Activated gamma-delta T cell treated with Interleukin-2 at 50 U/mL for 16 hours (primary cell): ENCODE measurements around the gene LRFN3.
"Not testable (repeated sequence)": the region's sequence is repeated elsewhere in the genome, so short reads cannot be mapped to it uniquely, and the experiment has no call there.

ENCODE experiments used
- DNase-seq: peaks from one replicate; pipeline ENCODE4 v3.0.0-alpha.2; 2020

LRFN3 gene

GRCh38 chr19:35935911-35936737 is at the start of gene LRFN3:
Gene LRFN3, plus strand, starts transcription at chr19:35936374. Its CDS starts 3,052 bp downstream, at chr19:35939426.
- peak; percentile 31 for DNase-seq

GRCh38 chr19:35887197-35887596 is 49.0 kb upstream of the LRFN3 start:
- DNase-seq = no peak

GRCh38 chr19:35888398-35888797 is 47.8 kb upstream of the LRFN3 start:
- DNase-seq = no peak

- no peak for DNase-seq
Observed at GRCh38 chr19:35889370-35890112, 46.6 kb upstream of the LRFN3 start.

- DNase-seq = no peak
Observed at GRCh38 chr19:35890113-35890650, 46.0 kb upstream of the LRFN3 start.

- DNase-seq = not testable (repeated sequence)
Observed at GRCh38 chr19:35891819-35892218, 44.4 kb upstream of the LRFN3 start.

GRCh38 chr19:35894342-35894741 is 41.8 kb upstream of the LRFN3 start:
- no peak for DNase-seq

- DNase-seq = no peak
Observed at GRCh38 chr19:35895911-35896642, 40.1 kb upstream of the LRFN3 start.

- no peak for DNase-seq
Observed at GRCh38 chr19:35896643-35897040, 39.5 kb upstream of the LRFN3 start.

GRCh38 chr19:35897706-35898451 is 38.3 kb upstream of the LRFN3 start:
- no peak for DNase-seq

GRCh38 chr19:35898499-35898809 is 37.7 kb upstream of the LRFN3 start:
- DNase-seq = no peak

GRCh38 chr19:35899547-35900214 is 36.5 kb upstream of the LRFN3 start:
- peak; percentile 81 for DNase-seq

GRCh38 chr19:35901055-35901644 is 35.0 kb upstream of the LRFN3 start:
- DNase-seq = no peak

GRCh38 chr19:35901854-35902661 is 34.1 kb upstream of the LRFN3 start, which contains the start of gene HCST:
Gene HCST, plus strand, starts transcription at chr19:35902529. Its CDS starts 65 bp downstream, at chr19:35902594.
- DNase-seq = peak; percentile 43

- no peak for DNase-seq
Observed at GRCh38 chr19:35902870-35903475, 33.2 kb upstream of the LRFN3 start.

GRCh38 chr19:35903550-35904179 is 32.5 kb upstream of the LRFN3 start:
- DNase-seq = peak; percentile 91

- no peak for DNase-seq
Observed at GRCh38 chr19:35904311-35905068, 31.7 kb upstream of the LRFN3 start.

GRCh38 chr19:35905178-35905727 is 30.9 kb upstream of the LRFN3 start:
- no peak for DNase-seq

- DNase-seq = no peak
Observed at GRCh38 chr19:35907377-35907745, 28.8 kb upstream of the LRFN3 start.
